Astrocyte (in vitro differentiated cells and primary cell): Measurements from ENCODE around the gene KCNA3.

Source experiments
- CTCF ChIP-seq: IDR thresholded peaks from 2 replicates; pipeline ENCODE4 v1.5.1; 2011; ENCODE audit warnings: low read depth, mild to moderate bottlenecking, inconsistent platforms, low read length, moderate library complexity; ENCODE audit not compliant: insufficient read depth
- EZH2 ChIP-seq: IDR thresholded peaks from 2 replicates; pipeline ENCODE4 v1.6.1; 2012; ENCODE audit warnings: mild to moderate bottlenecking, low read length, inconsistent platforms; ENCODE audit not compliant: insufficient read depth

- TF ChIP-seq CTCF = no peak
- no peak for TF ChIP-seq EZH2
Measured at GRCh38 chr1:110708974-110709440, 34.3 kb upstream of the KCNA3 start.
